Measurements from ENCODE around the gene ERV3-1. TPM values are rescaled to one million over a fixed set of nuclear protein-coding genes. Genes with fewer than 3 reads are reported as not detected.
"Not testable (repeated sequence)": the region's sequence is repeated elsewhere in the genome, so short reads cannot be mapped to it uniquely, and the experiment has no call there.

Gene ERV3-1
- total RNA-seq (2021), result 13.9 and 16.5 TPM in 2 replicates
- long read RNA-seq, partial matches to known transcripts, result 0 of 28 reads
- long read RNA-seq, other reads (novel, unspliced or antisense), result 25 of 28 reads

GRCh38 chr7:65006094-65006992 lies at the start of gene ERV3-1:
Gene ERV3-1 (minus strand): TSS chr7:65006687. CDS start chr7:64993026, 13,661 bp downstream.
- Histone ChIP-seq H3K79me2 (ENCODE audit: insufficient read depth, low read length) (peaks cover 2% of the 10 kb centered on the region; the same call in 1 of the 2 replicates), H4K20me1 (ENCODE audit: control insufficient read depth, insufficient read depth, insufficient read length) (no peaks in the 10 kb centered on the region), H3K4me1 (ENCODE audit: insufficient read depth, low read length) (no peaks in the 10 kb centered on the region), H2AFZ (ENCODE audit: low read length) (no peak within 1 kb of the TSS), H2BK5ac (ENCODE audit: insufficient read length, low read length) (no peak within 1 kb of the TSS), H3K4me2 (ENCODE audit: insufficient read depth, insufficient read length, low read length) (peak within 1 kb of the TSS; percentile 62), H2BK12ac (ENCODE audit: insufficient read length, low read depth, low read length) (no peak within 1 kb of the TSS), H3K9me3 (ENCODE audit: control insufficient read depth, low read depth, low read length) (no peaks in the 10 kb centered on the region), H3K18ac (ENCODE audit: insufficient read length, low read depth, low read length) (peak within 1 kb of the TSS; percentile 96), H2BK20ac (ENCODE audit: low read depth, low read length, poor library complexity, severe bottlenecking) (no peak within 1 kb of the TSS), H4K8ac (replicated peaks; ENCODE audit: insufficient read length, low read depth, low read length) (peak within 1 kb of the TSS; percentile 80), H3K4ac (ENCODE audit: low read depth, low read length) (no peak within 1 kb of the TSS), H3K14ac (ENCODE audit: insufficient read depth, low read length) (peak within 1 kb of the TSS; percentile 99), H3K27ac (ENCODE audit: insufficient read length, low read depth, low read length) (peak within 1 kb of the TSS; percentile 89), H2BK15ac (ENCODE audit: low read depth, low read length) (no peak within 1 kb of the TSS), H3K79me1 (ENCODE audit: insufficient read depth, low read depth, low read length, poor library complexity, severe bottlenecking) (peaks cover 3% of the 10 kb centered on the region), H3K27me3 (ENCODE audit: insufficient read depth, low read length) (no peaks in the 10 kb centered on the region), H3K56ac (ENCODE audit: insufficient read length, low read depth, low read length) (no peak within 1 kb of the TSS), H2AK5ac (ENCODE audit: insufficient read length, low read length) (no peak within 1 kb of the TSS), H3K23ac (ENCODE audit: insufficient read length, low read depth, low read length) (no peak within 1 kb of the TSS), H2BK120ac (ENCODE audit: low read depth, low read length, poor library complexity, severe bottlenecking) (no peak within 1 kb of the TSS), H3T11ph (ENCODE audit: low read length) (no peak within 1 kb of the TSS), H4K91ac (ENCODE audit: insufficient read length, low read depth, low read length) (no peak within 1 kb of the TSS), H3K9ac (ENCODE audit: extremely low read depth, insufficient read length, low read length) (peak within 1 kb of the TSS; percentile 96), H4K5ac (ENCODE audit: insufficient read length, low read depth, low read length) (peak within 1 kb of the TSS; percentile 82), H3K23me2 (ENCODE audit: insufficient read length, low read depth, low read length, poor library complexity, severe bottlenecking) (no peaks in the 10 kb centered on the region)
- Mint-ChIP-seq H3K4me1 (peaks cover 22 to 28% of the 10 kb centered on the region in 2 experiments), H3K36me3 (ENCODE audit: insufficient read depth in 1 of 3, low read depth in 3 of 3) (peaks cover 27 to 34% (median 28%) of the 10 kb centered on the region in 3 experiments), H3K27ac (peak within 1 kb of the TSS; percentile 99), H3K9me3 (peaks cover 11 to 17% of the 10 kb centered on the region in 2 experiments), H3K27me3 (ENCODE audit: low read depth) (no peaks in the 10 kb centered on the region; the same call in 1 of the 2 replicates), H3K4me3 (peak within 1 kb of the TSS; percentile 98)
- peak; percentile 98 for DNase-seq
- no CpG with 5 or more reads among the region's 33 CpGs for WGBS (ENCODE audit: extremely low coverage, insufficient read length, low lambda C conversion rate)
- TF ChIP-seq, protein P1, sequence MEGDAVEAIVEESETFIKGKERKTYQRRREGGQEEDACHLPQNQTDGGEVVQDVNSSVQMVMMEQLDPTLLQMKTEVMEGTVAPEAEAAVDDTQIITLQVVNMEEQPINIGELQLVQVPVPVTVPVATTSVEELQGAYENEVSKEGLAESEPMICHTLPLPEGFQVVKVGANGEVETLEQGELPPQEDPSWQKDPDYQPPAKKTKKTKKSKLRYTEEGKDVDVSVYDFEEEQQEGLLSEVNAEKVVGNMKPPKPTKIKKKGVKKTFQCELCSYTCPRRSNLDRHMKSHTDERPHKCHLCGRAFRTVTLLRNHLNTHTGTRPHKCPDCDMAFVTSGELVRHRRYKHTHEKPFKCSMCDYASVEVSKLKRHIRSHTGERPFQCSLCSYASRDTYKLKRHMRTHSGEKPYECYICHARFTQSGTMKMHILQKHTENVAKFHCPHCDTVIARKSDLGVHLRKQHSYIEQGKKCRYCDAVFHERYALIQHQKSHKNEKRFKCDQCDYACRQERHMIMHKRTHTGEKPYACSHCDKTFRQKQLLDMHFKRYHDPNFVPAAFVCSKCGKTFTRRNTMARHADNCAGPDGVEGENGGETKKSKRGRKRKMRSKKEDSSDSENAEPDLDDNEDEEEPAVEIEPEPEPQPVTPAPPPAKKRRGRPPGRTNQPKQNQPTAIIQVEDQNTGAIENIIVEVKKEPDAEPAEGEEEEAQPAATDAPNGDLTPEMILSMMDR (conservative IDR thresholded peaks at IDR 0.05), result no peak

GRCh38 chr7:65055786-65056185 lies 49.3 kb upstream of the ERV3-1 start:
- H3K4me1 ChIP-seq (ENCODE audit: insufficient read depth, low read length); H3K27me3 Mint-ChIP-seq (ENCODE audit: low read depth); H3K4me2 ChIP-seq (ENCODE audit: insufficient read depth, insufficient read length, low read length); H3K18ac ChIP-seq (ENCODE audit: insufficient read length, low read depth, low read length); H3K27ac Mint-ChIP-seq; H3K14ac ChIP-seq (ENCODE audit: insufficient read depth, low read length); H2BK12ac ChIP-seq (ENCODE audit: insufficient read length, low read depth, low read length); H4K20me1 ChIP-seq (ENCODE audit: control insufficient read depth, insufficient read depth, insufficient read length); H3K9me3 ChIP-seq (ENCODE audit: control insufficient read depth, low read depth, low read length); H4K91ac ChIP-seq (ENCODE audit: insufficient read length, low read depth, low read length); H3K23ac ChIP-seq (ENCODE audit: insufficient read length, low read depth, low read length); H2BK20ac ChIP-seq (ENCODE audit: low read depth, low read length, poor library complexity, severe bottlenecking); DNase-seq; H4K5ac ChIP-seq (ENCODE audit: insufficient read length, low read depth, low read length); H2BK15ac ChIP-seq (ENCODE audit: low read depth, low read length); H2BK5ac ChIP-seq (ENCODE audit: insufficient read length, low read length); H3T11ph ChIP-seq (ENCODE audit: low read length); H3K79me2 ChIP-seq (ENCODE audit: insufficient read depth, low read length); H3K4me1 Mint-ChIP-seq; H3K27ac ChIP-seq (ENCODE audit: insufficient read length, low read depth, low read length); H3K56ac ChIP-seq (ENCODE audit: insufficient read length, low read depth, low read length); H3K4ac ChIP-seq (ENCODE audit: low read depth, low read length); H2BK120ac ChIP-seq (ENCODE audit: low read depth, low read length, poor library complexity, severe bottlenecking); H3K4me3 Mint-ChIP-seq; H2AK5ac ChIP-seq (ENCODE audit: insufficient read length, low read length); H3K23me2 ChIP-seq (ENCODE audit: insufficient read length, low read depth, low read length, poor library complexity, severe bottlenecking); H2AFZ ChIP-seq (ENCODE audit: low read length); H3K27me3 ChIP-seq (ENCODE audit: insufficient read depth, low read length); H3K9me3 Mint-ChIP-seq; H3K79me1 ChIP-seq (ENCODE audit: insufficient read depth, low read depth, low read length, poor library complexity, severe bottlenecking); H3K9ac ChIP-seq (ENCODE audit: extremely low read depth, insufficient read length, low read length); H4K8ac ChIP-seq (replicated peaks; ENCODE audit: insufficient read length, low read depth, low read length): not testable (repeated sequence)
- H3K36me3 Mint-ChIP-seq (ENCODE audit: insufficient read depth in 1 of 3, low read depth in 3 of 3), result peaks cover 11 to 24% (median 21%) of the 10 kb centered on the region in 3 experiments; a peak in 6 of 7 replicates
- no CpG with 5 or more reads among the region's 4 CpGs for WGBS (ENCODE audit: extremely low coverage, insufficient read length, low lambda C conversion rate)

Data from H9 (cell line).